ENCODE results near the gene KIAA1958.

DNA sequence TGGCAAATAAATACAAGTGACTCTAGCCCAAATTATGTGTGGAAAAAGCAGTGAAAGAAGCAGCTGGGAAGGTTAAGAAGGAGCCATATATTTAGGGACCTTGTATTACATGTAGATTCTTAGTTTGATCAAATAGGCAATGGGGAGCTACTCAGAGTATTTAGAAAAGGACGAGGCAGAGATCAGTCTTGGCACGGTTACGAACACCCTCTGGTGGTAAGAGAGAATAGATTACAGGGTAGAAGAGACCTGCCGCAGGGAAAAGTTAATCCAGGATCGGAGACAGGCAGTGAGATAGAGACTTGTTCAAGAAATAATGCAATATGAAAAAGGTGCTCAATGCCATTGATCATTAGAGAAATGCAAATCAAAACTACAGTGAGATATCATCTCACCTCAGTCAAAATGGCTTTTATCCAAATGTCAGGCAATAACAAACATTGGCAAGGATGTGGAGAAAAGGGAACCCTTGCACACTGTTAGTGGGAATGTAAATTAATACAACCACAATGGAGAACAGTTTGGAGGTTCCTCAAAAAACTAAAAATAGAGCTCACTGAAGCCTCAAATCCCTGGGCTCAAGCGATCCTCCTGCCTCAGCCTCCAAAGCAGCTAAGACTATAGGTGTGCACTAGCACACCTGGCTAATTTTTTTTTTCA lies 219.3 kb downstream of the KIAA1958 start:
- TF ChIP-seq, protein P1, sequence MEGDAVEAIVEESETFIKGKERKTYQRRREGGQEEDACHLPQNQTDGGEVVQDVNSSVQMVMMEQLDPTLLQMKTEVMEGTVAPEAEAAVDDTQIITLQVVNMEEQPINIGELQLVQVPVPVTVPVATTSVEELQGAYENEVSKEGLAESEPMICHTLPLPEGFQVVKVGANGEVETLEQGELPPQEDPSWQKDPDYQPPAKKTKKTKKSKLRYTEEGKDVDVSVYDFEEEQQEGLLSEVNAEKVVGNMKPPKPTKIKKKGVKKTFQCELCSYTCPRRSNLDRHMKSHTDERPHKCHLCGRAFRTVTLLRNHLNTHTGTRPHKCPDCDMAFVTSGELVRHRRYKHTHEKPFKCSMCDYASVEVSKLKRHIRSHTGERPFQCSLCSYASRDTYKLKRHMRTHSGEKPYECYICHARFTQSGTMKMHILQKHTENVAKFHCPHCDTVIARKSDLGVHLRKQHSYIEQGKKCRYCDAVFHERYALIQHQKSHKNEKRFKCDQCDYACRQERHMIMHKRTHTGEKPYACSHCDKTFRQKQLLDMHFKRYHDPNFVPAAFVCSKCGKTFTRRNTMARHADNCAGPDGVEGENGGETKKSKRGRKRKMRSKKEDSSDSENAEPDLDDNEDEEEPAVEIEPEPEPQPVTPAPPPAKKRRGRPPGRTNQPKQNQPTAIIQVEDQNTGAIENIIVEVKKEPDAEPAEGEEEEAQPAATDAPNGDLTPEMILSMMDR (IDR thresholded peaks at IDR 0.05): peak in 5 of 6 experiments; percentile 21 to 55 (median 38)
- no peak for TF ChIP-seq POLR2A (IDR thresholded peaks at IDR 0.05)

Measured in esophagus squamous epithelium (tissue), 4 donors.